NCI-H526 (cell line): ENCODE results near the gene STXBP5L.
"Not testable (repeated sequence)": the region's sequence is repeated elsewhere in the genome, so short reads cannot be mapped to it uniquely, and the experiment has no call there.

ENCODE experiments used
- DNase-seq, 2 experiments: peaks; one replicate each; lab custom pipeline; 2025; lab: John Stamatoyannopoulos, UW

Gene STXBP5L

GRCh38 chr3:121430664-121431215 lies 522.7 kb downstream of the STXBP5L start:
- no peak for DNase-seq

DNA sequence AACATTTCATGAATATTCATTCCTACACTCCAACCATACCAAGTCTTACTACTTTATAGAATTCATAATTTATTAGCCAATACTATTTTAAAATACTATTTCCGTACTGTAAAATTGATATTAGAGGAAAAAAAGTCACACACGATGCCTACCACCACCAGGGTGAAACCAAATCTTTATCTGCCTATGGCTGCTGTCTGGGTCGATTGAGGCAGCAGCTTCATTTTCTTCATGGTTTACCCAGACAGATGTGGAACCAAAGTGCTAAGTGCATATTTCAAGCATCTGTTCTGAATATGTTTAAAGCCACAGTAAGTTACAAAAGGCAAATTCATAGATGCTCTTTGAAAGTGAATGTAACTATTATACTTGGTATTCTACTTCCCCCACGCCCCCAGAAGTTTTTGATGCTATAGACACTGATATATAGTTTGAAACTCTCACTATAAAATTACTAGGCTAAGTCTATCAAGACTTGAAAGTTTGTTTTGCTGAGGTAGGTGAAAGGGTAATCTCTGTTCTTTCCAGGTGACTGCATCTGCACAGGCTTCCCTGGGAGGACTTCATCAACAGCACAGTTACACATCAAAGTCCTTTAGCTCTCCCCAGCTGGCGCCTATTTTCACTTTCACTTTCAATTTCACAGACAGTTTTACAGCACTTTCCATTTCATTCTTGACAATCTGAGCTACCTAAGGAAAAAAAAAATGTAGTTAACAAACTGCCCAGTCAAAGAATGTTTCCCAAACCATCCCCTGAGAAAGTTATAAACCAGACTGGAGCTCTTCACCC lies 523.9 kb downstream of the STXBP5L start:
- DNase-seq: no peak

DNA sequence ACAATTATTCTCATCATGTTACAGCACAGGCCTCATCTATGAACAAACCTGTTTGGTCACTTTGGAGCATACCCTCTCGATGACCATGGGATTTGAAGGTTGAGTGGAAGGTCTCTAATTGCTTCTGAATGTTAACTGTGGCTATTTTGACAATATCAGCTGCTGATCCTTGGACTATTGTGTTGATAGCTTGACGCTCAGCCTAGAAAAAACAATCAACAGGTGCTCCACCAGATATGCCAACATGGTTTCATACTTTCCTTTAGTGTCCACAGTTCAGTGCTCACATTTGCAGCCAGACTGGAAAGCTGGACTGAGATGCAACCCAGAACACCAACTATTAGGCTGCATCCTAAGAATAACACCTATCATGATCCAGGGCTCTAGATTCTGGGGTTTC lies 528.1 kb downstream of the STXBP5L start:
- no peak for DNase-seq

DNA sequence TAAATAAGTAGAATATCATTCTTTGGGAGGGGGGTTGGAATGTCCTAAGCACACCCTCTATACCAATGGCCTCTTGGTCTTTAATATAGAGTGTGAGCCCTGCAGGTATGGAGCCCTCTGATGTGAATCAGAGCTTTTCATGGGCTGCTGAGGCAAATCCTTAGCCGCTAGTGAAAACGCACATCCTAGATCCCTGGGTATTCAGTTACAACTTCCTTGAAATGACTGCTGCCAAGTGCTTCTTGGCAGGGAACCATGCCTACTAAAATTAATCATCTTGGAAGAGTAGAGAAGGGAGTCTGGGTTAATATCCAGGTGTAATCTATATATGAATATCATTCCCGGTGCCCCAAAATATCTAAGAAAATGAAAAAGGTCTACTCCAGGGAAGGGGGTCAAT lies 528.6 kb downstream of the STXBP5L start:
- DNase-seq: no peak

DNA sequence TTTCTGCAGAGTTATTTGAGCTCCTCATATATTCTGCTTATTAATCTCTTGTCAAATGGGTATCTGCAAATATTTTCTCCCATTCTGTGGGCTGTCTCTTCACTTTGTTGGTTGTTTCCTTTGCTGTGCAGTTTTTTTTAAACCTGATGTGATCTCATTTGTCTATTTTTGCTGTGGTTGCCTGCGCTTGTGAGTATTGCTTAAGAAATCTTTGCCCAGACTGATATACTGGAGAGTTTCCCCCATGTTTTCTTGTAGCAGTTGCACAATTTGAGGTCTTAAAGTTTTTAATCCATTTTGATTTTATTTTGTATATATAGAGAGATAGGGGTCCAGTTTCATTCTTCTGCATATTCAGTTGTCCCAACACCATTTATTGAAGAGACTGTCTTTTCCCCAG lies 535.5 kb downstream of the STXBP5L start:
- DNase-seq: no peak

DNA sequence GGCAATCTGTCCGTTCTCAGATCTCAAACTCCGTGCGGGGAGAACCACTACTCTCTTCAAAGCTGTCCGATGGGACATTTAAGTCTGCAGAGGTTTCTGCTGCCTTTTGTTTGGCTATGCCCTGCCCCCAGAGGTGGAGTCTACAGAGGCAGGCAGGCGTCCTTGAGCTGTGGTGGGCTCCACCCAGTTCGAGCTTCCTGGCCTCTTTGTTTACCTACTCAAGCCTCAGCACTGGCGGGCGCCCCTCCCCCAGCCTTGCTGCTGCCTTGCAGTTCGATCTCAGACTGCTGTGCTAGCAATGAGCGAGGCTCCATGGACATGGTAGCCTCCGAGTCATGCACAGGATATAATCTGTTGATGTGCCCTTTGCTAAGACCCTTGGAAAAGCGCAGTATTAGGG lies 543.7 kb downstream of the STXBP5L start:
- DNase-seq: not testable (repeated sequence)

- no peak for DNase-seq
Observed at GRCh38 chr3:121462565-121462964, 554.6 kb downstream of the STXBP5L start.

DNA sequence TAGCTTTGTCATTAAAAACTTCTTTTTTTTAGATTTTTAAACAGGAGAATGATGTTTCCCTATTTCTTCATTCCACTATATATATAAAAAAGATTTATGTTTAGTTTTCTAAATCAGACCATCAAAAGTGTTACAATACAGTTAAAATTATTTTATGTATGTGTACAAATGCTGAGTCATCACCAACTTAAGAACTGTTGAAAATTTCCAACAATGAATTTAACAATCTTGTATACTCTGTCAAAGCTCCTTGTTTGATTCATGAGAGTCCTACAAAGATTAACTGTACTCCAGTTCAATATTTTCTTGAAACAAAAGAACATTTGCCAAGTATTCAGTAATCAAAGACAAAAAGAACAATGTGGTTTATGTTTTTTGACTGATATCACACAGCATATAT lies 555.7 kb downstream of the STXBP5L start:
- DNase-seq: no peak

GRCh38 chr3:121467085-121467484 lies 559.1 kb downstream of the STXBP5L start:
- DNase-seq: no peak

DNA sequence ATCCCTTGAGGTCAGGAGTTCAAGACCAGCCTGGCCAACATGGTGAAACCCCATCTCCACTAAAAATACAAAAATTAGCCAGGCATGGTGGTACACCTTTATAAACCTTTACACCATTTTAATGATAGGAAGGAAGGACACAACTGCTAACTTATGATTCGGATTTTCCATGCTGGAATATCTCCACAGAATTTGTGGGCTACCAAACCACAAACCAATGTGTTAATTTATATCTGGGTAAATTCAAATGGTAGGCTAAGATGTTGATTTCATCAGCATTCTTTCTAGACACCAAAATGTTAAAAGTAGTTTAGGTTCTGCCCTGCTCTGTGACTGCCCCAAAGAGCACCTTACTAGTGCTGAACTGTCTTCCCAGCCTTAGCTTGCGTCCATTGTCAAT lies 565.0 kb downstream of the STXBP5L start:
- DNase-seq: no peak
